Psoas muscle (tissue), 8 donors: Measurements from ENCODE around the gene ASTN2. TPM values are rescaled to one million over a fixed set of nuclear protein-coding genes. Genes with fewer than 3 reads are reported as not detected.

Experiments
- ATAC-seq, 4 donors: fragments of 200-7000 bp; cut with Tn5 transposase; one replicate each; pipeline ENCODE4 v1.9.1; 2020; ENCODE audit warnings: moderate library complexity in 3 of 4, mild to moderate bottlenecking in 2 of 4
- DNase-seq, 2 donors: peaks; one replicate each; pipeline ENCODE4 v3.0.0-alpha.2; 2020
- H3K27ac ChIP-seq: fragments of 200-600 bp; one replicate; pipeline ENCODE4 v1.8.0; 2022
- H3K27me3 ChIP-seq, 3 donors: fragments of 200-600 bp in 1 of 3; one replicate each; pipeline versions ENCODE4 v1.6.1 to v1.8.0; 2013 to 2022; ENCODE audit warnings: low read length in 2 of 3, mild to moderate bottlenecking in 2 of 3, moderate library complexity in 1 of 3; ENCODE audit not compliant: insufficient read depth in 3 of 3
- H3K36me3 ChIP-seq, 2 donors: fragments of 200-600 bp in 1 of 2; one replicate each; pipeline versions ENCODE4 v1.6.1 to v1.8.0; 2013 to 2022; ENCODE audit warnings: low read depth in 1 of 2, mild to moderate bottlenecking in 1 of 2, moderate library complexity in 1 of 2; ENCODE audit not compliant: insufficient read depth in 1 of 2
- H3K4me1 ChIP-seq: fragments of 200-600 bp; one replicate; pipeline ENCODE4 v1.8.0; 2022
- H3K4me3 ChIP-seq: fragments of 200-600 bp; one replicate; pipeline ENCODE4 v1.8.0; 2022; ENCODE audit warnings: mild to moderate bottlenecking
- H3K9me3 ChIP-seq: fragments of 200-600 bp; one replicate; pipeline ENCODE4 v1.8.0; 2022
- CTCF ChIP-seq: fragments of 200-600 bp; IDR thresholded peaks from one replicate; pipeline ENCODE4 v1.8.0; 2022; ENCODE audit warnings: antibody characterized with exemption
- WGBS, 3 donors: extraction: QIAGEN DNeasy Blood & Tissue Kit; methylation state at CpG; one replicate each; pipeline versions ENCODE4 v1.1.6 to v1.1.7; 2013; 5-methylcytosine and 5-hydroxymethylcytosine counted together
- intact Hi-C, 2 donors: fragments of 100-400 bp; cut with DNase I; formaldehyde crosslinking; loops; one replicate each; pipeline versions ENCODE4 v1.11.0 to v1.14.2; 2022
- polyA plus RNA-seq, 3 donors: library from polyadenylated mRNA; stranded (reverse); fragments of 200-250 nt; gene quantifications; one replicate each; pipeline ENCODE4 v1.2.3, GENCODE V29; 2013
- total RNA-seq, 4 donors: library from RNA; stranded (reverse); fragmentation: NEBNext Ultra II Directional in 2 of 4; extraction: Animal tissue kit (Norgen Biotek cat#: 25700) in 2 of 4; gene quantifications; one replicate each; pipeline versions ENCODE4 v1.2.1 to v1.2.4, GENCODE V29; 2021 to 2023
- donor health status: healthy with polysubstance abuse.
- donor health status: DM: no; HTN: no; CAD: no; lungs with moderate emphysema.
- donor health status: Bipolar disorder and iron deficiency.
- donor health status: healthy.
- donor health status: DM: yes; HTN: yes; CAD: no.
- donor health status: DM: no; HTN: no; CAD: no.
- donor health status: DM: no; HTN: no; CAD: no.
- donor health status: DM: yes; HTN: yes; CAD: no.

Gene ASTN2
- total and polyA plus RNA-seq, 7 donors: 2.0 to 10.3 (median 3.3) TPM

- ATAC-seq (no peak), DNase-seq (no peak)
- WGBS, 3 donors: 69 to 72% (median 71%) methylated on average over 3 of the region's 3 CpGs
- H3K27ac ChIP-seq: no peak overlapping the region
- H3K36me3 ChIP-seq: no peaks in the 10 kb centered on the region
- peaks cover 0 to 2% (median 0%) of the 10 kb centered on the region in 3 donors for H3K27me3 ChIP-seq
- no peak for TF ChIP-seq CTCF
- intact Hi-C loops: no loop called here
- H3K9me3 ChIP-seq: no peaks in the 10 kb centered on the region
- H3K4me3 ChIP-seq: no peak overlapping the region
- no peaks in the 10 kb centered on the region for H3K4me1 ChIP-seq
Observed at GRCh38 chr9:116929621-116930020, 485.2 kb downstream of the ASTN2 start.

- WGBS, 3 donors: 44 to 51% (median 48%) methylated on average over 4 of the region's 4 CpGs
- ATAC-seq (no peak), DNase-seq (no peak)
- Histone ChIP-seq H3K4me1 (no peaks in the 10 kb centered on the region), H3K27ac (no peak overlapping the region), H3K4me3 (no peak overlapping the region), H3K36me3 (no peaks in the 10 kb centered on the region), H3K9me3 (no peaks in the 10 kb centered on the region), H3K27me3 (peaks cover 0 to 2% (median 0%) of the 10 kb centered on the region in 3 donors)
- no peak for TF ChIP-seq CTCF
- intact Hi-C loops: no loop called here
Observed at GRCh38 chr9:116928884-116929283, 486.0 kb downstream of the ASTN2 start.

- no peaks in the 10 kb centered on the region for H3K36me3 ChIP-seq
- WGBS, 3 donors: 33 to 39% (median 33%) methylated on average over 2 of the region's 2 CpGs
- H3K4me3 ChIP-seq: no peak overlapping the region
- no peaks in the 10 kb centered on the region for H3K9me3 ChIP-seq
- no peaks in the 10 kb centered on the region for H3K4me1 ChIP-seq
- DNase-seq (no peak), ATAC-seq (no peak)
- TF ChIP-seq CTCF: no peak
- intact Hi-C loops: no loop called here
- H3K27ac ChIP-seq: no peak overlapping the region
- H3K27me3 ChIP-seq: peaks cover 0 to 2% (median 0%) of the 10 kb centered on the region in 3 donors
Observed at GRCh38 chr9:116928289-116928688, 486.6 kb downstream of the ASTN2 start.

GRCh38 chr9:116927726-116928125 lies 487.1 kb downstream of the ASTN2 start:
- WGBS, 3 donors: 43 to 54% (median 45%) methylated on average over 3 of the region's 3 CpGs

More at GRCh38 chr9:116927726-116928125, 487.1 kb downstream of the ASTN2 start:
- DNase-seq: no peak
- peaks cover 0 to 2% (median 0%) of the 10 kb centered on the region in 3 donors for H3K27me3 ChIP-seq
- ATAC-seq: no peak
- H3K4me3 ChIP-seq: no peak overlapping the region
- no peaks in the 10 kb centered on the region for H3K36me3 ChIP-seq
- no peaks in the 10 kb centered on the region for H3K4me1 ChIP-seq
- intact Hi-C loops: no loop called here
- no peak for TF ChIP-seq CTCF
- no peak overlapping the region for H3K27ac ChIP-seq
- H3K9me3 ChIP-seq: no peaks in the 10 kb centered on the region
